Measurements from ENCODE around the gene FLYWCH1. TPM values are rescaled to one million over a fixed set of nuclear protein-coding genes. Genes with fewer than 3 reads are reported as not detected.

Gene FLYWCH1
- polyA plus RNA-seq, 4 donors = 13.0 to 18.8 (median 14.9) TPM

GRCh38 chr16:2968738-2969544 is 57.2 kb downstream of the FLYWCH1 start, which contains the start of gene PAQR4:
TSS of gene PAQR4 (plus strand) at chr16:2969348. CDS start at chr16:2969675, 327 bp downstream.
- Histone ChIP-seq H3K9me3 (ENCODE audit: control insufficient read depth in 2 of 2, insufficient read depth in 1 of 2, low read depth in 1 of 2, low read length in 1 of 2) (no peaks in the 10 kb centered on the region), H3K4me1 (ENCODE audit: control insufficient read depth in 3 of 3, insufficient read depth in 2 of 3, low read depth in 1 of 3, low read length in 2 of 3) (peaks cover 3 to 37% (median 6%) of the 10 kb centered on the region in 3 donors), H3K4me3 (ENCODE audit: low read depth in 1 of 3, low read length in 3 of 3) (peak within 1 kb of the TSS; percentile 63 to 80 (median 76)), H3K36me3 (ENCODE audit: control insufficient read depth in 3 of 3, insufficient read depth in 2 of 3, low read depth in 1 of 3, low read length in 3 of 3) (peaks cover 0 to 34% (median 0%) of the 10 kb centered on the region in 3 donors), H3K27ac (ENCODE audit: low read depth in 1 of 3, low read length in 2 of 3) (peak within 1 kb of the TSS in 2 of 3 donors; percentile 40 to 72), H3K27me3 (ENCODE audit: control insufficient read depth in 3 of 3, insufficient read depth in 3 of 3, low read length in 3 of 3) (peaks cover 16 to 43% (median 25%) of the 10 kb centered on the region in 3 donors)
- FAIRE-seq (no peak), DNase-seq (peak; percentile 88 to 96)
- WGBS, 3 donors = 1 to 2% (median 1%) methylated on average over 52 to 98 of the region's 98 CpGs

GRCh38 chr16:2969545-2970521 is 58.1 kb downstream of the FLYWCH1 start:
- H3K4me3 ChIP-seq (ENCODE audit: low read depth in 1 of 3, low read length in 3 of 3) = peak overlapping the region; percentile 63 to 80 (median 76)
- H3K27me3 ChIP-seq (ENCODE audit: control insufficient read depth in 3 of 3, insufficient read depth in 3 of 3, low read length in 3 of 3) = peaks cover 13 to 34% (median 19%) of the 10 kb centered on the region in 3 donors
- FAIRE-seq (no peak), DNase-seq (peak; percentile 51 to 85)
- peak overlapping the region in 1 of 3 donors; percentile 40 for H3K27ac ChIP-seq (ENCODE audit: low read depth in 1 of 3, low read length in 2 of 3)
- H3K4me1 ChIP-seq (ENCODE audit: control insufficient read depth in 3 of 3, insufficient read depth in 2 of 3, low read depth in 1 of 3, low read length in 2 of 3) = peaks cover 3 to 29% (median 3%) of the 10 kb centered on the region in 3 donors
- 0 to 2% (median 1%) methylated on average over 52 to 83 of the region's 83 CpGs for WGBS, 3 donors
- peaks cover 0 to 42% (median 0%) of the 10 kb centered on the region in 3 donors for H3K36me3 ChIP-seq (ENCODE audit: control insufficient read depth in 3 of 3, insufficient read depth in 2 of 3, low read depth in 1 of 3, low read length in 3 of 3)
- no peaks in the 10 kb centered on the region for H3K9me3 ChIP-seq (ENCODE audit: control insufficient read depth in 2 of 2, insufficient read depth in 1 of 2, low read depth in 1 of 2, low read length in 1 of 2)

GRCh38 chr16:2970563-2970962 is 58.8 kb downstream of the FLYWCH1 start:
- H3K4me3 ChIP-seq (ENCODE audit: low read depth in 1 of 3, low read length in 3 of 3) = peak overlapping the region in 2 of 3 donors; percentile 63 to 76
- FAIRE-seq (no peak), DNase-seq (no peak)
- no peaks in the 10 kb centered on the region for H3K9me3 ChIP-seq (ENCODE audit: control insufficient read depth in 2 of 2, insufficient read depth in 1 of 2, low read depth in 1 of 2, low read length in 1 of 2)
- peaks cover 3 to 25% (median 3%) of the 10 kb centered on the region in 3 donors for H3K4me1 ChIP-seq (ENCODE audit: control insufficient read depth in 3 of 3, insufficient read depth in 2 of 3, low read depth in 1 of 3, low read length in 2 of 3)
- peaks cover 13 to 28% (median 18%) of the 10 kb centered on the region in 3 donors for H3K27me3 ChIP-seq (ENCODE audit: control insufficient read depth in 3 of 3, insufficient read depth in 3 of 3, low read length in 3 of 3)
- no peak overlapping the region for H3K27ac ChIP-seq (ENCODE audit: low read depth in 1 of 3, low read length in 2 of 3)
- H3K36me3 ChIP-seq (ENCODE audit: control insufficient read depth in 3 of 3, insufficient read depth in 2 of 3, low read depth in 1 of 3, low read length in 3 of 3) = peaks cover 0 to 49% (median 0%) of the 10 kb centered on the region in 3 donors
- WGBS, 3 donors = 71 to 81% (median 73%) methylated on average over 6 of the region's 6 CpGs

GRCh38 chr16:2971134-2971984 is 59.6 kb downstream of the FLYWCH1 start:
- Histone ChIP-seq H3K27ac (ENCODE audit: low read depth in 1 of 3, low read length in 2 of 3) (no peak overlapping the region), H3K9me3 (ENCODE audit: control insufficient read depth in 2 of 2, insufficient read depth in 1 of 2, low read depth in 1 of 2, low read length in 1 of 2) (no peaks in the 10 kb centered on the region), H3K4me3 (ENCODE audit: low read depth in 1 of 3, low read length in 3 of 3) (no peak overlapping the region), H3K4me1 (ENCODE audit: control insufficient read depth in 3 of 3, insufficient read depth in 2 of 3, low read depth in 1 of 3, low read length in 2 of 3) (peaks cover 3 to 25% (median 3%) of the 10 kb centered on the region in 3 donors), H3K27me3 (ENCODE audit: control insufficient read depth in 3 of 3, insufficient read depth in 3 of 3, low read length in 3 of 3) (peaks cover 12 to 20% (median 13%) of the 10 kb centered on the region in 3 donors), H3K36me3 (ENCODE audit: control insufficient read depth in 3 of 3, insufficient read depth in 2 of 3, low read depth in 1 of 3, low read length in 3 of 3) (peaks cover 0 to 56% (median 0%) of the 10 kb centered on the region in 3 donors)
- DNase-seq (no peak), FAIRE-seq (no peak)
- 91 to 94% (median 91%) methylated on average over 33 to 35 of the region's 35 CpGs for WGBS, 3 donors

- Histone ChIP-seq H3K27me3 (ENCODE audit: control insufficient read depth in 3 of 3, insufficient read depth in 3 of 3, low read length in 3 of 3) (peaks cover 8 to 15% (median 8%) of the 10 kb centered on the region in 3 donors), H3K4me1 (ENCODE audit: control insufficient read depth in 3 of 3, insufficient read depth in 2 of 3, low read depth in 1 of 3, low read length in 2 of 3) (peaks cover 0 to 25% (median 3%) of the 10 kb centered on the region in 3 donors), H3K4me3 (ENCODE audit: low read depth in 1 of 3, low read length in 3 of 3) (no peak overlapping the region), H3K27ac (ENCODE audit: low read depth in 1 of 3, low read length in 2 of 3) (no peak overlapping the region), H3K9me3 (ENCODE audit: control insufficient read depth in 2 of 2, insufficient read depth in 1 of 2, low read depth in 1 of 2, low read length in 1 of 2) (no peaks in the 10 kb centered on the region), H3K36me3 (ENCODE audit: control insufficient read depth in 3 of 3, insufficient read depth in 2 of 3, low read depth in 1 of 3, low read length in 3 of 3) (peaks cover 0 to 65% (median 0%) of the 10 kb centered on the region in 3 donors)
- DNase-seq (no peak), FAIRE-seq (no peak)
- 79 to 80% (median 79%) methylated on average over 15 of the region's 15 CpGs for WGBS, 3 donors
Observed at GRCh38 chr16:2971985-2972784, 60.5 kb downstream of the FLYWCH1 start.

- DNase-seq = no peak
- no peak for FAIRE-seq
- peaks cover 0 to 71% (median 0%) of the 10 kb centered on the region in 3 donors for H3K36me3 ChIP-seq (ENCODE audit: control insufficient read depth in 3 of 3, insufficient read depth in 2 of 3, low read depth in 1 of 3, low read length in 3 of 3)
- peaks cover 0 to 18% (median 3%) of the 10 kb centered on the region in 3 donors for H3K4me1 ChIP-seq (ENCODE audit: control insufficient read depth in 3 of 3, insufficient read depth in 2 of 3, low read depth in 1 of 3, low read length in 2 of 3)
- H3K27me3 ChIP-seq (ENCODE audit: control insufficient read depth in 3 of 3, insufficient read depth in 3 of 3, low read length in 3 of 3) = peaks cover 0 to 7% (median 0%) of the 10 kb centered on the region in 3 donors
- 46 to 73% (median 73%) methylated on average over 5 of the region's 5 CpGs for WGBS, 3 donors
- H3K27ac ChIP-seq (ENCODE audit: low read depth in 1 of 3, low read length in 2 of 3) = no peak overlapping the region
- no peaks in the 10 kb centered on the region for H3K9me3 ChIP-seq (ENCODE audit: control insufficient read depth in 2 of 2, insufficient read depth in 1 of 2, low read depth in 1 of 2, low read length in 1 of 2)
- H3K4me3 ChIP-seq (ENCODE audit: low read depth in 1 of 3, low read length in 3 of 3) = no peak overlapping the region
Observed at GRCh38 chr16:2973093-2973492, 61.4 kb downstream of the FLYWCH1 start.

Measured in small intestine (tissue), 7 donors.